Transverse colon (tissue), 4 donors: ENCODE measurements around the gene SAMM50.

ENCODE experiments used
- POLR2A ChIP-seq: fragments of 450-650 bp; IDR thresholded peaks from one replicate; pipeline ENCODE4 v1.6.1; 2016; ENCODE audit warnings: antibody characterized with exemption, mild to moderate bottlenecking, moderate library complexity
- POLR2AphosphoS5 ChIP-seq, 3 donors: sonication (generic); formaldehyde crosslinking; IDR thresholded peaks; one replicate each; pipeline ENCODE4 v1.6.1; 2016; ENCODE audit warnings: antibody characterized with exemption in 3 of 3
- TF ChIP-seq, protein P1 (sequence below), 5 experiments: fragments of 200-600 bp in 3 of 5; fragments of 450-650 bp in 2 of 5; sonication (generic) in 3 of 5; IDR thresholded peaks; 1 replicate in 2 of 5; 2 replicates in 3 of 5; pipeline ENCODE4 v1.5.1; 2016 to 2017; ENCODE audit warnings: antibody characterized with exemption in 5 of 5, inconsistent platforms in 3 of 5, mild to moderate bottlenecking in 2 of 5, moderate library complexity in 1 of 5

DNA sequence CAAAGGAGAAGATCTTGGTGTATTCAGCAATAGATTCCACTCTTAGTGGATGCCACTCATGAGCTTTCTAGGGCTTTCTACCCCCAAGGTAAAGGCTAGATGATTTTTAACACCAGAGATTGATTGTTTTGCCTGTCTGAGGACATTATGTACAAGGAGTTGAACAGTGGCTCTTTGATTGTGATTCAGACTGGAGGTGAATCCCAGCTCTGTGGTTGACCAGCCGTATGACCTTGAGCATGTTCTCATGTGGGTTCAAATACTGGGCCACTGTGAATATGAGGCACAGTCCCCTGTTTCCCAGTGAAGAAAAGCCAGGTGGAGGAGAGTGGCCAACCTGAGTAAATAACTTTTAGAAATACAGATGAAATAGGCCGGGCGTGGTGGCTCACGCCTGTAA lies 44.9 kb downstream of the SAMM50 start:
- TF ChIP-seq POLR2A (no peak), POLR2AphosphoS5 (IDR thresholded peaks at IDR 0.05) (no peak)
- TF ChIP-seq, protein P1, sequence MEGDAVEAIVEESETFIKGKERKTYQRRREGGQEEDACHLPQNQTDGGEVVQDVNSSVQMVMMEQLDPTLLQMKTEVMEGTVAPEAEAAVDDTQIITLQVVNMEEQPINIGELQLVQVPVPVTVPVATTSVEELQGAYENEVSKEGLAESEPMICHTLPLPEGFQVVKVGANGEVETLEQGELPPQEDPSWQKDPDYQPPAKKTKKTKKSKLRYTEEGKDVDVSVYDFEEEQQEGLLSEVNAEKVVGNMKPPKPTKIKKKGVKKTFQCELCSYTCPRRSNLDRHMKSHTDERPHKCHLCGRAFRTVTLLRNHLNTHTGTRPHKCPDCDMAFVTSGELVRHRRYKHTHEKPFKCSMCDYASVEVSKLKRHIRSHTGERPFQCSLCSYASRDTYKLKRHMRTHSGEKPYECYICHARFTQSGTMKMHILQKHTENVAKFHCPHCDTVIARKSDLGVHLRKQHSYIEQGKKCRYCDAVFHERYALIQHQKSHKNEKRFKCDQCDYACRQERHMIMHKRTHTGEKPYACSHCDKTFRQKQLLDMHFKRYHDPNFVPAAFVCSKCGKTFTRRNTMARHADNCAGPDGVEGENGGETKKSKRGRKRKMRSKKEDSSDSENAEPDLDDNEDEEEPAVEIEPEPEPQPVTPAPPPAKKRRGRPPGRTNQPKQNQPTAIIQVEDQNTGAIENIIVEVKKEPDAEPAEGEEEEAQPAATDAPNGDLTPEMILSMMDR (IDR thresholded peaks at IDR 0.05), result no peak
